Lower leg skin (tissue), 3 donors: Measurements from ENCODE around the gene CEP350.

Experiments
- POLR2A ChIP-seq, 2 donors: fragments of 450-650 bp; IDR thresholded peaks; one replicate each; pipeline ENCODE4 v1.6.1; 2016 to 2017; ENCODE audit warnings: antibody characterized with exemption in 2 of 2, mild to moderate bottlenecking in 1 of 2, moderate library complexity in 1 of 2
- TF ChIP-seq, protein P1 (sequence below), 3 donors: fragments of 450-650 bp; IDR thresholded peaks; one replicate each; pipeline ENCODE4 v1.5.1; 2016; ENCODE audit warnings: antibody characterized with exemption in 3 of 3, mild to moderate bottlenecking in 3 of 3, moderate library complexity in 2 of 3

DNA sequence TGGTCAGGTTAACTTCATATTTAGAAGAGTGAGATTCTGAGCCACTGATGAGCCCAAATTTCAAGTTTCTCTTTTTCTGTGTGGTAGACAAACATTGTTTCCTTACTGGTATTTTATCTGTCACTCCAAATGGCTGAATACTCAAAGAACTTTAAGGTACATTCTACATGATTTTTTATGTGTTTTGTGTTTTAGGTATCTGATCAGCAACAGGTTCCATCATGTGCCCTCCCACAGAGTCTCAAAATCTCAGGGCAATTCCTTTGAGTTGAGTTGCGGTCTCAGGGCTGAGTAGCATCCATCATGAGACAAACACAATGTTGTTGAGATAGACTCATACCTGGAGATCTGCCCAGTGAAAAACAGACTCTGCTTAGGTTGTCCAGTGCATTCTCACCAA lies 14.7 kb upstream of the CEP350 start:
- TF ChIP-seq, protein P1, sequence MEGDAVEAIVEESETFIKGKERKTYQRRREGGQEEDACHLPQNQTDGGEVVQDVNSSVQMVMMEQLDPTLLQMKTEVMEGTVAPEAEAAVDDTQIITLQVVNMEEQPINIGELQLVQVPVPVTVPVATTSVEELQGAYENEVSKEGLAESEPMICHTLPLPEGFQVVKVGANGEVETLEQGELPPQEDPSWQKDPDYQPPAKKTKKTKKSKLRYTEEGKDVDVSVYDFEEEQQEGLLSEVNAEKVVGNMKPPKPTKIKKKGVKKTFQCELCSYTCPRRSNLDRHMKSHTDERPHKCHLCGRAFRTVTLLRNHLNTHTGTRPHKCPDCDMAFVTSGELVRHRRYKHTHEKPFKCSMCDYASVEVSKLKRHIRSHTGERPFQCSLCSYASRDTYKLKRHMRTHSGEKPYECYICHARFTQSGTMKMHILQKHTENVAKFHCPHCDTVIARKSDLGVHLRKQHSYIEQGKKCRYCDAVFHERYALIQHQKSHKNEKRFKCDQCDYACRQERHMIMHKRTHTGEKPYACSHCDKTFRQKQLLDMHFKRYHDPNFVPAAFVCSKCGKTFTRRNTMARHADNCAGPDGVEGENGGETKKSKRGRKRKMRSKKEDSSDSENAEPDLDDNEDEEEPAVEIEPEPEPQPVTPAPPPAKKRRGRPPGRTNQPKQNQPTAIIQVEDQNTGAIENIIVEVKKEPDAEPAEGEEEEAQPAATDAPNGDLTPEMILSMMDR (IDR thresholded peaks at IDR 0.05): no peak
- no peak for TF ChIP-seq POLR2A (IDR thresholded peaks at IDR 0.05)
